Omental fat pad (tissue), 4 donors: ENCODE results near the gene PAM16. TPM values are rescaled to one million over a fixed set of nuclear protein-coding genes. Genes with fewer than 3 reads are reported as not detected.

ENCODE experiments used
- ATAC-seq: fragments of 150-250 bp; one replicate; pipeline ENCODE4 v1.9.1; 2016; ENCODE audit warnings: mild to moderate bottlenecking, moderate library complexity; ENCODE audit not compliant: low FRiP score
- DNase-seq: peaks from one replicate; pipeline ENCODE4 v3.0.0-alpha.2; 2019; ENCODE audit warnings: low spot score
- total RNA-seq, 4 donors: library from RNA; depleted of rRNA; stranded (reverse); fragments of >200 nt; gene quantifications; one replicate each; pipeline ENCODE4 v1.1.0, GENCODE V29; 2016
- TF ChIP-seq, protein P1 (sequence below), 3 donors: fragments of 450-650 bp; IDR thresholded peaks; one replicate each; pipeline ENCODE4 v1.5.1; 2016 to 2017; ENCODE audit warnings: antibody characterized with exemption in 3 of 3, mild to moderate bottlenecking in 3 of 3, moderate library complexity in 2 of 3

Gene PAM16
- total RNA-seq, 4 donors from 2014 or later: 32.7 to 53.9 (median 41.8) TPM

DNA sequence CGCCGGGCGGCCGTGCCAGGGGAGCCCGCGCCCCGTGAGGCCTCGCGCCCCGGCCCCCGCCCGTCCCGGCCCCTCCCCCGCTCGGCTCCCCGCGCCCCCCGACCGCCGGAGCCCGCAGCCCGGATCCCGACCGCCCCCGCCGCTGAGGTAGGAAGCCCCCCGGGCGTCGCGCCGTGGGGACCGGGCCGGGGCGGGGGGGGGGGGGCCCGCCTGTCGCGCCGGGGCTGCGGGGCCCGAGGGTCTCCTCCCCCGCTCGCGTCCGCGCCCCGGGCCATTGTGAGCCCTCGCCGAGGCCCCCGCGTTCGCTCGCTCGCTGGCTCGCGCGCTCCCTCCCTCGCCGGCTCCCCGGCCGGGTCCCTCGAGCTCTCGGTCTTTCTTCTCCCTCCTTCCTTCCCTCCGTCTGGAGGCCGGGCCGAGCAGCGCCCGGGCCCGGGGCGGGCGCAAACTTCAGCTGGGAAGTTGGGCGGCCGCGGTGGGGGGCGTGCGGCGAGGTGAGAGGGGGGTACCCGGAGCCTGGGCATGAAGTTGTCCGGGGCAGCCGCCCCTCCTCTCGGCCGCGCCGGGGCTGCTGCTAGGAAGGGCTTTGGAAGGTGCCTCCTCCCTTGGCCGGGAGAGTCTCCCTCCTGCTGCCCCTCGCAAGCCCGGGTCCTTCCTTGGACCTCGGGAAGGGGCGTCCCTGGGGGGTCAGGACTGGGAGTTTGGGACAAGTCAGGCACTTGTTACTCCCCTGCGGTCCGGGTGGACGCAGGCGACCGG, 34.8 kb downstream of the PAM16 start:
- DNase-seq: no peak
- TF ChIP-seq, protein P1, sequence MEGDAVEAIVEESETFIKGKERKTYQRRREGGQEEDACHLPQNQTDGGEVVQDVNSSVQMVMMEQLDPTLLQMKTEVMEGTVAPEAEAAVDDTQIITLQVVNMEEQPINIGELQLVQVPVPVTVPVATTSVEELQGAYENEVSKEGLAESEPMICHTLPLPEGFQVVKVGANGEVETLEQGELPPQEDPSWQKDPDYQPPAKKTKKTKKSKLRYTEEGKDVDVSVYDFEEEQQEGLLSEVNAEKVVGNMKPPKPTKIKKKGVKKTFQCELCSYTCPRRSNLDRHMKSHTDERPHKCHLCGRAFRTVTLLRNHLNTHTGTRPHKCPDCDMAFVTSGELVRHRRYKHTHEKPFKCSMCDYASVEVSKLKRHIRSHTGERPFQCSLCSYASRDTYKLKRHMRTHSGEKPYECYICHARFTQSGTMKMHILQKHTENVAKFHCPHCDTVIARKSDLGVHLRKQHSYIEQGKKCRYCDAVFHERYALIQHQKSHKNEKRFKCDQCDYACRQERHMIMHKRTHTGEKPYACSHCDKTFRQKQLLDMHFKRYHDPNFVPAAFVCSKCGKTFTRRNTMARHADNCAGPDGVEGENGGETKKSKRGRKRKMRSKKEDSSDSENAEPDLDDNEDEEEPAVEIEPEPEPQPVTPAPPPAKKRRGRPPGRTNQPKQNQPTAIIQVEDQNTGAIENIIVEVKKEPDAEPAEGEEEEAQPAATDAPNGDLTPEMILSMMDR (IDR thresholded peaks at IDR 0.05): no peak

DNA sequence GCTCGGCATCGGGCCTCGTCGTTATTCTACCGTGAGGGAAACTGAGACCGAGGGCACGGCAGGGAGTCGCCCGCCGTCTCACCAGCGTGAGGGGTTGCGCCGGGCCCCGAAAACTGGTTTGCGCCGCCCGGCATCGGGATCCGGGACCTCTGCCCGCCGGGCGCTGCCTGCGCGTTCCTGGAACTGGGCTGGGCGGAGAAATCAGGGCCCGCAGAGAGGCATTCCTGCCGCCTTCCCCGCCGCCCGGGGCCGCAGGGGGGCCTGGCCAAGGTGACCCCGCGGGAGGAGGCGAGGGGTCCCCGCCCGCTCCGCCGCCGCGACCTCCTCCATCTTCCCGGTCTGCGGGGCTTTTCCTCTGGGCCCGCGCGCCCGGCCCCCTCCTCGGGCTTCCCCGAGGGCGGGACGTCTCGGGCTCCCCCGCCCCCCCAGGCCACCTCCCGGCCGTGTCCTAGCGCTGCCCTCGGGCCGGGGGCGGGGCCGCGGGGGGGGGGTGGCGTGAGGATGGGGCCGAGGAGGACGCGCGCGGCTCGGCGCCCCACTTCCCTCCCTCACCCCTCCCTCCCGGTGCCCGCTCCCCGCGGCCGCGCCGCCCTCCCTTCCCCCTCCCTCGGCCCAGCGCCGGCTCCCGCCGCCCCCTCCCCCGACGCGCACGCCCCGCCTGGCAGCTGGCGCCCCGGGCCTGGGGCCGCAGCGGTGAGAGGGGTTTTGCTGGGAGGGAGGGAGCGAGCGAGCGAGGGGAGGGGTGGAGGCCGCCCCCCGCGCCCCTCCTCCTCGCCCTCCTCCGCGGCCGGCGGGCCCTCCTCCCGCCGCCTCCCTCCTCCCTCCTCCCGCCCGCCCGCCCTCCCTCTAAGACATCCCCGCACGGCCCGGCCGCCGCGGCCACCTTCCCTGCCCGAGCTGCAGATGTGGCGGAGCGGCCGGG, 35.7 kb downstream of the PAM16 start, which contains the start of gene GLIS2:
GLIS2 (plus strand) TSS at position 882 of the 922 bp plus-strand sequence. CDS start 16,214 bp downstream, outside the sequence.
- no peak for DNase-seq
- TF ChIP-seq, protein P1 (IDR thresholded peaks at IDR 0.05): no peak
- ATAC-seq: peak; percentile 76

More for the DNA sequence above, 34.8 kb downstream of the PAM16 start:
- ATAC-seq: no peak

DNA sequence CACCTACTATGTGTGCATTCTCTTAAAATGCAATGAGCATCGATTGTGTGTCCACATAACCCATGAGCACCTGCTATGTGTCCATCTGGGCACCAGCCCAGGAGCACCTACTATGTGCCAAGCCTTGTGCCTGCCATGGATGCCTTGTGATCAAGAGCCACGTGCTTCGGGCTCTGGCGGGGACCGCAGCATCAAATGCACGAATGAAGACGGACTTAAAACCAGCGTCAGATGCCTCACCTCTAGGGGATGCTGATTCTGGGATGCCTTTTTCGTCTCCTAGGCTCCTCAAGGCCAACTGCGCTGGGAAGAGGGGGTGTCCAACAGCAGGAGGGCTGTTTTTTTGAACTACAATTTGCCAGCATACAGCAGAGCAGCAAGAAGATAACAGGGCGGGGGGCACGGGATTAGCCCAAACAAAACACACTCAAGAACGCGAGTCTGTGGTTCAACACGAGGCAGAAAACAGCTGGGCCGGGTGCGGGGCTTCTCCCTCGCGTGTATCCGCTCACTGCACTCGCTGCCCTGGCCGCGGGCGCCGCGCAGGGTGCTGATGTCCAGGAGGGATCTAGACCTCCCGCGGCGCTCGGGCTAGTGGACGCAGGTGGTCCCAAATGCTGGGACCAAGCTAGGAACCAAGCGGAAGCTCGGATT, 36.5 kb downstream of the PAM16 start:
- ATAC-seq (no peak), DNase-seq (no peak)

DNA sequence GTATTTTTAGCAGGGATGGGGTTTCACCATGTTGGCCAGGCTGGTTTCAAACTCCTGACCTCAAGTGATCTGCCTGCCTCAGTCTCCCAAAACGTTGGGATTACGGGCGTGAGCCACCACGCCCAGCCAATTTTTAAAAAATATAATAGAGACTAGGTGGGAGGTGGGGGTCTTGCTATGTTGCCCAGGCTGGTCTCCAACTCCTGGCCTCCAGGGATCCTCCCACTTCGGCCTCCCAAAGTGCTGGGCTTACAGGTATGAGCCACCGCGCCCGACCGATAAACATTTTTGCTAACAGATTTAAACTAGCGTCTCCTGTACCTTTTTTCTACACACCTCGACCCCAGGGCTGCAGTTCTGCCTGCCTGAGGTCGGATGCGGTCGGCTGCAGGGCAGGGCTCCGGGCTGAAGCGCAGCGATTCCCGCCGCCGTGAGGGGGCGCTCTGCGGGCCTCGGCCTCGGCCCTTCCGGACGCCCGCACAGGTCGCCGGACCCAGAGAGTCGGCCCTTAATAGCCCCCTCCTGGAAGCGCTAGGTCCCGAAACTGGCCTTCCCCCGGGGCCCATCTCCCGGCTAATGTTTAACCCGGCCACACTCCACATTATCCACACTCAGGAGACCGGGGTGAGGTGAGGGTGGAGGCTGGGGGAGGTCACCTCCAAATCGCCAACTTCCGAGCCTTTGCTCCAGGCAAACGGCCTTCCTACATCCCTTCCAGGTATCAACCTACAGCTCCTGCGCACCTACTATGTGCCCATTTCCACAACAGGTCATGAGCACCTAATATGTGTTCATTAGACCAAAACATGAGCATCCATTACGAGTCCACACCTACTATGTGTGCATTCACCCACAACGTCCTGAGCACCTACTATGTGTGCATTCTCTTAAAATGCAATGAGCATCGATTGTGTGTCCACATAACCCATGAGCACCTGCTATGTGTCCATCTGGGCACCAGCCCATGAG, 37.3 kb downstream of the PAM16 start:
- DNase-seq: no peak
- TF ChIP-seq, protein P1 (IDR thresholded peaks at IDR 0.05): no peak
- ATAC-seq: no peak

More for the DNA sequence above, 36.5 kb downstream of the PAM16 start:
- TF ChIP-seq, protein P1 (IDR thresholded peaks at IDR 0.05): no peak

DNA sequence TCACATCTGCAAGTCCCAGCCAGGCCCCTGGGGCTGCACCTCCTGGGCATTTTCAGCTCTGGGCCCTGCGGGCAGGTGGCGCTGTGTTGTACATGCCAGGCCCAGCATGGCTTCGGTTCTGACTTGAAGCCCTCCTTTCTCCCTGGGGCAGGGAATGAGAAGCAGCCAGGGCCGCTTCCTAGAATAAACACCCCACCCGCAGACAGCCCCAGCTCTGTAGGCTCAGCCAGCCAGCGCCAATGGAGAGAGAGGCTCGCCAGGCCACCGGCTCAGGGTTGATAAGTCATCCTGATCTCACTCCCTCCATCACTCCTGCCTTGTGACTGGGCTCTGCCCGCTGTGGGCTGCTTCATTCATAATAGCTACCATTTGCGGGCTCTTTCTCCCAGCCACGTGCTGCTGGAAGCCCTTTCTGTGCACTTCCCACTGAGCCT, 41.3 kb downstream of the PAM16 start:
- TF ChIP-seq, protein P1 (IDR thresholded peaks at IDR 0.05): no peak
- ATAC-seq: peak; percentile 21
- DNase-seq: no peak
